MM.1S (cell line): ENCODE results near the gene CFD.

Source experiments
- EZH2 ChIP-seq: fragments of 300-600 bp; sonication (generic); optimal IDR thresholded peaks from 2 replicates; pipeline ENCODE3; 2017; ENCODE audit warnings: low read depth, mild to moderate bottlenecking, antibody characterized with exemption, low read length, mixed read lengths
- EZH2phosphoT487 ChIP-seq: fragments of 300-600 bp; sonication (generic); IDR thresholded peaks from 2 replicates; pipeline ENCODE4 v1.6.1; 2018; ENCODE audit warnings: antibody characterized with exemption, low read length
- TF ChIP-seq, protein P1 (sequence below): fragments of 300-600 bp; sonication (generic); IDR thresholded peaks from 2 replicates; pipeline ENCODE4 v1.5.1; 2016; ENCODE audit warnings: antibody characterized with exemption, low read length, mixed read lengths

DNA sequence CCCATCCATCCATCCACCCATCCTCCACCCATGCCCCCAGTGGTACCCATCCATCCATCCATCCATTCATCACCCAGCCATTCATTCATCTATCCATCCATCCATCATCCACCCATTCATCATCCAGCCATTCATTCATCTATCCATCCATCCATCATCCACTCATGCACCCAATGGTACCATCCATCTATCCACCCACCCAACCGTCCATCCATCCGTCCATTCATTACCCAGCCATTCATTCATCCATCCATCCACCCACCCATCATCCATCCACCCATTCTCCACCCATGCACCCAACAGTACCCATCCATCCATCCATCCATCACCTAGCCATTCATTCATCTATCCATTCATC, 43.0 kb upstream of the CFD start:
- TF ChIP-seq EZH2 (no peak), EZH2phosphoT487 (no peak)
- TF ChIP-seq, protein P1, sequence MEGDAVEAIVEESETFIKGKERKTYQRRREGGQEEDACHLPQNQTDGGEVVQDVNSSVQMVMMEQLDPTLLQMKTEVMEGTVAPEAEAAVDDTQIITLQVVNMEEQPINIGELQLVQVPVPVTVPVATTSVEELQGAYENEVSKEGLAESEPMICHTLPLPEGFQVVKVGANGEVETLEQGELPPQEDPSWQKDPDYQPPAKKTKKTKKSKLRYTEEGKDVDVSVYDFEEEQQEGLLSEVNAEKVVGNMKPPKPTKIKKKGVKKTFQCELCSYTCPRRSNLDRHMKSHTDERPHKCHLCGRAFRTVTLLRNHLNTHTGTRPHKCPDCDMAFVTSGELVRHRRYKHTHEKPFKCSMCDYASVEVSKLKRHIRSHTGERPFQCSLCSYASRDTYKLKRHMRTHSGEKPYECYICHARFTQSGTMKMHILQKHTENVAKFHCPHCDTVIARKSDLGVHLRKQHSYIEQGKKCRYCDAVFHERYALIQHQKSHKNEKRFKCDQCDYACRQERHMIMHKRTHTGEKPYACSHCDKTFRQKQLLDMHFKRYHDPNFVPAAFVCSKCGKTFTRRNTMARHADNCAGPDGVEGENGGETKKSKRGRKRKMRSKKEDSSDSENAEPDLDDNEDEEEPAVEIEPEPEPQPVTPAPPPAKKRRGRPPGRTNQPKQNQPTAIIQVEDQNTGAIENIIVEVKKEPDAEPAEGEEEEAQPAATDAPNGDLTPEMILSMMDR: no peak
